ENCODE results near the gene F10.

The F10 gene

GRCh38 chr13:113137691-113138298 lies 15.2 kb downstream of the F10 start:
- no peak for DNase-seq (ENCODE audit: low spot score)

GRCh38 chr13:113138792-113139551 lies 16.4 kb downstream of the F10 start:
- DNase-seq (ENCODE audit: low spot score): no peak

- no peak for DNase-seq (ENCODE audit: low spot score)
Observed at GRCh38 chr13:113139577-113139976, 17.0 kb downstream of the F10 start.

GRCh38 chr13:113140677-113141600 lies 18.3 kb downstream of the F10 start:
- no peak for DNase-seq (ENCODE audit: low spot score)

GRCh38 chr13:113141601-113141970 lies 19.0 kb downstream of the F10 start:
- DNase-seq (ENCODE audit: low spot score): no peak

- DNase-seq (ENCODE audit: low spot score): no peak
Observed at GRCh38 chr13:113142876-113143275, 20.3 kb downstream of the F10 start.

GRCh38 chr13:113143466-113144254 lies 21.1 kb downstream of the F10 start:
- no peak for DNase-seq (ENCODE audit: low spot score)

- no peak for DNase-seq (ENCODE audit: low spot score)
Observed at GRCh38 chr13:113144255-113144629, 21.6 kb downstream of the F10 start.

- no peak for DNase-seq (ENCODE audit: low spot score)
Observed at GRCh38 chr13:113145496-113145895, 22.9 kb downstream of the F10 start.

- DNase-seq (ENCODE audit: low spot score): no peak
Observed at GRCh38 chr13:113145911-113146598, 23.5 kb downstream of the F10 start.

GRCh38 chr13:113146750-113147149 lies 24.2 kb downstream of the F10 start:
- DNase-seq (ENCODE audit: low spot score): no peak

GRCh38 chr13:113147206-113147605 lies 24.6 kb downstream of the F10 start:
- no peak for DNase-seq (ENCODE audit: low spot score)

GRCh38 chr13:113148407-113148806 lies 25.8 kb downstream of the F10 start:
- no peak for DNase-seq (ENCODE audit: low spot score)

GRCh38 chr13:113148940-113149503 lies 26.4 kb downstream of the F10 start:
- DNase-seq (ENCODE audit: low spot score): no peak

GRCh38 chr13:113149711-113150549 lies 27.3 kb downstream of the F10 start:
- no peak for DNase-seq (ENCODE audit: low spot score)

GRCh38 chr13:113150550-113151365 lies 28.2 kb downstream of the F10 start:
- no peak for DNase-seq (ENCODE audit: low spot score)

GRCh38 chr13:113151745-113152690 lies 29.4 kb downstream of the F10 start:
- DNase-seq (ENCODE audit: low spot score): peak; percentile 57

GRCh38 chr13:113152691-113152983 lies 30.0 kb downstream of the F10 start:
- no peak for DNase-seq (ENCODE audit: low spot score)

Data from AG08396 (cell line).